Endothelial cell of umbilical vein (primary cell): ENCODE data around the gene AMHR2. TPM values are rescaled to one million over a fixed set of nuclear protein-coding genes. Genes with fewer than 3 reads are reported as not detected.
A peak's percentile ranks its signal among the peaks of the same experiment; 100 is the strongest.
"Not testable (repeated sequence)": the region's sequence is repeated elsewhere in the genome, so short reads cannot be mapped to it uniquely, and the experiment has no call there.

ENCODE experiments used
- BruUV-seq: library from RNA; stranded (reverse); fragments of 400-500 nt; replicated peaks from 2 replicates; lab custom pipeline; 2021; lab: Mats Ljungman, UMichigan
- CTCF ChIA-PET: fragments of 300-600, 350-600 bp; sonication (Branson Sonifier 250); formaldehyde crosslinking; loops from one replicate; lab custom pipeline; 2021; ENCODE audit warnings: antibody characterized with exemption, inconsistent platforms; lab: Charles Lee
- POLR2A ChIA-PET: fragments of 300-600, 350-600 bp; sonication (Branson Sonifier 250); formaldehyde crosslinking; loops from one replicate; lab custom pipeline; 2021; ENCODE audit warnings: antibody characterized with exemption, inconsistent platforms; lab: Charles Lee
- DNase-seq: peaks from one replicate; pipeline ENCODE4 v3.0.0-alpha.2; 2011; ENCODE audit warnings: low read depth, low spot score
- FAIRE-seq: peaks from 2 replicates; lab custom pipeline; 2011; peaks lifted over from hg19 to GRCh38; lab: Jason Lieb, UNC
- H2AFZ ChIP-seq: 2 replicates; pipeline ENCODE4 v1.6.0; 2012; ENCODE audit warnings: low read depth, low read length, control low read depth, inconsistent platforms
- H3K27ac ChIP-seq: 2 replicates; pipeline ENCODE4 v1.5.1; 2011; ENCODE audit warnings: low read depth, mild to moderate bottlenecking, control low read depth, low read length, moderate library complexity; ENCODE audit not compliant: insufficient read depth
- H3K27me3 ChIP-seq, 2 experiments: 2 replicates each; pipeline versions ENCODE4 v1.6.0 to v1.6.1; 2011; ENCODE audit warnings: low read length in 2 of 2, mixed read lengths in 1 of 2; ENCODE audit not compliant: control insufficient read depth in 2 of 2, insufficient read depth in 2 of 2
- H3K36me3 ChIP-seq, 2 experiments: 2 replicates in 1 of 2; 3 replicates in 1 of 2; pipeline ENCODE4 v1.5.1; 2011; ENCODE audit warnings: low read length in 2 of 2, mild to moderate bottlenecking in 1 of 2, moderate library complexity in 1 of 2; ENCODE audit not compliant: control insufficient read depth in 2 of 2, insufficient read depth in 2 of 2; ENCODE audit errors: extremely low read depth in 1 of 2
- H3K4me1 ChIP-seq: 3 replicates; pipeline ENCODE4 v1.5.1; 2011; ENCODE audit warnings: mild to moderate bottlenecking, low read length; ENCODE audit not compliant: control insufficient read depth, insufficient read depth; ENCODE audit errors: extremely low read depth
- H3K4me2 ChIP-seq: 2 replicates; pipeline ENCODE4 v1.6.1; 2011; ENCODE audit warnings: low read length, control low read depth, mixed read lengths; ENCODE audit not compliant: insufficient read depth
- H3K4me3 ChIP-seq, 3 experiments: fragments of 200-600 bp in 1 of 3; sonication (generic), shearing (Covaris generic) in 1 of 3; replicated peaks in 1 of 3; 2 replicates each; pipeline ENCODE4 v1.5.1; 2011 to 2016; ENCODE audit warnings: control low read depth in 3 of 3, low read length in 3 of 3, mild to moderate bottlenecking in 2 of 3, inconsistent platforms in 1 of 3, low read depth in 1 of 3, moderate library complexity in 1 of 3; ENCODE audit not compliant: insufficient read depth in 1 of 3
- H3K79me2 ChIP-seq: 2 replicates; pipeline ENCODE4 v1.6.0; 2012; ENCODE audit warnings: low read length, inconsistent platforms; ENCODE audit not compliant: control insufficient read depth, insufficient read depth
- H3K9ac ChIP-seq: replicated peaks from 2 replicates; pipeline ENCODE3; 2011; ENCODE audit warnings: low read length, control low read depth; ENCODE audit not compliant: insufficient read depth; ENCODE audit errors: extremely low read depth
- H3K9me1 ChIP-seq: replicated peaks from 3 replicates; pipeline ENCODE4 v1.6.0; 2011; ENCODE audit warnings: mild to moderate bottlenecking, low read length; ENCODE audit not compliant: control insufficient read depth, insufficient read depth; ENCODE audit errors: extremely low read depth
- H3K9me3 ChIP-seq: replicated peaks from 2 replicates; pipeline ENCODE4 v1.5.1; 2012; ENCODE audit warnings: low read length, inconsistent platforms; ENCODE audit not compliant: control insufficient read depth, insufficient read depth
- H4K20me1 ChIP-seq: replicated peaks from 2 replicates; pipeline ENCODE3; 2011; ENCODE audit warnings: mild to moderate bottlenecking, low read length; ENCODE audit not compliant: control insufficient read depth, insufficient read depth; ENCODE audit errors: extremely low read depth
- CTCF ChIP-seq, 2 donors: IDR thresholded peaks; 1 replicate in 1 of 2; 2 replicates in 1 of 2; pipeline ENCODE4 v1.5.1; 2011; ENCODE audit warnings: low read length in 2 of 2, mild to moderate bottlenecking in 2 of 2, moderate library complexity in 2 of 2, control low read depth in 1 of 2, inconsistent platforms in 1 of 2, low read depth in 1 of 2; ENCODE audit not compliant: insufficient read depth in 1 of 2; ENCODE audit errors: extremely low read depth in 1 of 2
- EZH2 ChIP-seq: IDR thresholded peaks from 2 replicates; pipeline ENCODE4 v1.6.1; 2012; ENCODE audit warnings: borderline replicate concordance, low read depth, mild to moderate bottlenecking, moderate library complexity, low read length, inconsistent platforms; ENCODE audit not compliant: severe bottlenecking
- FOS ChIP-seq: IDR thresholded peaks from 2 replicates; pipeline ENCODE4 v1.6.1; 2011; ENCODE audit warnings: mild to moderate bottlenecking, low read length, moderate library complexity, borderline replicate concordance; ENCODE audit not compliant: insufficient read depth
- GATA2 ChIP-seq: IDR thresholded peaks from 2 replicates; pipeline ENCODE4 v1.7.0; 2011; ENCODE audit warnings: low read depth, mild to moderate bottlenecking, moderate library complexity, mixed read lengths, low read length; ENCODE audit not compliant: insufficient read length, insufficient read depth
- JUN ChIP-seq: IDR thresholded peaks from 2 replicates; pipeline ENCODE4 v1.6.1; 2011; ENCODE audit warnings: borderline replicate concordance, low read depth; ENCODE audit not compliant: insufficient read length, insufficient read depth
- MYC ChIP-seq: IDR thresholded peaks from one replicate; pipeline ENCODE4 v1.6.1; 2011; ENCODE audit warnings: mild to moderate bottlenecking, low read depth, low read length
- POLR2A ChIP-seq: IDR thresholded peaks from 2 replicates; pipeline ENCODE4 v1.6.1; 2012; ENCODE audit warnings: low read depth, mild to moderate bottlenecking, control low read depth, low read length
- POLR2AphosphoS5 ChIP-seq: IDR thresholded peaks from 2 replicates; pipeline ENCODE4 v1.6.1; 2012; ENCODE audit warnings: low read depth, mild to moderate bottlenecking, control low read depth, low read length, moderate library complexity; ENCODE audit not compliant: insufficient read depth
- dilution Hi-C: fragments of 300-500 bp; cut with MboI; formaldehyde crosslinking; loops from one replicate; pipeline ENCODE4 v1.15.0; 2019; ENCODE audit warnings: low sequenced_read_pairs; ENCODE audit not compliant: extremely low pct_ligation_motif_present
- intact Hi-C: fragments of 100-400 bp; cut with micrococcal nuclease; formaldehyde crosslinking; loops from one replicate; pipeline ENCODE4 v1.10.0; 2022
- polyA plus RNA-seq, 4 experiments: library from polyadenylated mRNA; depleted of rRNA in 3 of 4; stranded (reverse) in 3 of 4; unstranded in 1 of 4; fragments of >200 nt; gene quantifications; 2 replicates each; pipeline versions ENCODE4 v1.2.1 to v1.2.3, GENCODE V29; 2011 to 2012; ENCODE audit warnings: missing spikeins in 1 of 4
- total RNA-seq: library from RNA; stranded (reverse); gene quantifications from 2 replicates; pipeline ENCODE4 v1.2.3, GENCODE V29; 2021
- TF ChIP-seq, protein P1 (sequence below): IDR thresholded peaks from 2 replicates; pipeline ENCODE4 v1.6.1; 2011; ENCODE audit not compliant: insufficient read depth, insufficient read length

AMHR2 gene
- total and polyA plus RNA-seq, 2 donors (not counting 3 experiments of a cell fraction or from before 2014, with no cell fraction given): not detected

GRCh38 chr12:53439582-53439981 is 15.9 kb downstream of the AMHR2 start:
- H3K9ac ChIP-seq, H3K9me1 ChIP-seq, BruUV-seq, H3K4me3 ChIP-seq, FAIRE-seq, H3K4me2 ChIP-seq, H3K27me3 ChIP-seq, H3K36me3 ChIP-seq, POLR2A ChIA-PET, H3K27ac ChIP-seq, DNase-seq, H4K20me1 ChIP-seq, intact Hi-C loops, H3K9me3 ChIP-seq, H2AFZ ChIP-seq, dilution Hi-C loops: not testable (repeated sequence)
- Histone ChIP-seq H3K79me2 (peaks cover 16% of the 10 kb centered on the region), H3K4me1 (peaks cover 12% of the 10 kb centered on the region)
- CTCF ChIA-PET: interaction anchor here (0.6 to 1.9 kb wide), 5 partner anchors 8 to 119 kb away, joined by 3 to 5 read pairs (median 5); partner anchors contain the start of gene AAAS

DNA sequence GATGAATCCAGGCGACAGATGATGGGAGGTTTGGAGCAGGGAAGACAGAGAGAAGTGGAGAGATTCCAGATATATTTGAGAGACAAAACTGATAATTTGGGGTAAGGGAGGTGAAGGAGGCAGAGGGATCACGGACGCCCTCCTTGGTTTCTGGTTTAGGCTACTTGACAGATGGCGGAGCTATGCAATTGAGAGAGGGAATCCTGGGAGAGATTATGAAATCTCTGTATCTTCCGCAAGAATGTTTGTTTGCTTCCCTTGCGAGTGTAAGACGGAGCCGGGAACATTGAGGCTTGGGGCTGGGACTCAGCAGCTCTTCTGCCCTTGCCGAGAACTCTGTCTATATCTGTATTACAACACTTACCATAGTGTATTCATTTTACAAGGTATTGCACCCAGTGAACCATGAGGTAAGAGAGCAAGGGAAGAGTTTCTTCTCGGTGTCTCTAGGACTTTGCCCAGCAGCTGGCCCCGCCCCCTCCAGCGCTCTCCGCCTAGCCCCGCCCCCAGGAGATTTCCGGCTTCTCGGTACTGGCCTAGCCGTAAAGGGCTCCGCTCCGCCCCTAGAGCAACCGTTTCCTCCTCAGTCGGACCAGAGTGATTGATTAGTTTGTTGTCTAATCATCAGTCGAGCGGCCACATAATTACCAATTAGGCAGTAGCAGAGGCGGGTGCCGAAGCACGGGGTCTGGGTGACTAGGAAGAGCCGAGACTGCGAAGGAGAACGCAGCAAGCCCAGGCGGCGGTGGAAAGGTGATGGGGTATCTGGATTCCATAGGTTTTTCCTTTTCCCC is 17.6 kb downstream of the AMHR2 start, which contains the start of gene PRR13:
Gene PRR13 (plus strand): TSS at position 695 of the 794 bp plus-strand sequence. CDS start 981 bp downstream, outside the sequence.
- H3K9ac ChIP-seq: peak within 1 kb of the TSS; percentile 88
- H4K20me1 ChIP-seq: no peaks in the 10 kb centered on the region
- BruUV-seq: TSS peak; percentile 52
- no peaks in the 10 kb centered on the region for H3K27me3 ChIP-seq
- H3K4me3 ChIP-seq: peak within 1 kb of the TSS; percentile 65 to 99 (median 96)
- no peaks in the 10 kb centered on the region for H3K9me3 ChIP-seq
- H3K27ac ChIP-seq: peak within 1 kb of the TSS; percentile 65
- dilution Hi-C loops: no loop called here
- peak; percentile 99 for DNase-seq
- H3K4me1 ChIP-seq: peaks cover 12% of the 10 kb centered on the region
- H3K4me2 ChIP-seq: peak within 1 kb of the TSS; percentile 96
- ChIA-PET CTCF (interaction anchor here (0.6 to 1.9 kb wide), 8 partner anchors 9 to 464 kb away, joined by 3 to 10 read pairs (median 4); partner anchors contain the start of genes AAAS and SP1), POLR2A (interaction anchor here (0.5 to 1.2 kb wide), 5 partner anchors 9 to 62 kb away, joined by 3 to 14 read pairs (median 4); partner anchors contain the start of gene TARBP2)
- TF ChIP-seq GATA2 (no peak), EZH2 (no peak), FOS (no peak), CTCF (IDR thresholded peaks at IDR 0.05; ENCODE audit: extremely low read depth in 1 of 2, insufficient read depth in 1 of 2, low read depth in 1 of 2, low read length in 2 of 2) (no peak), MYC (no peak), JUN (no peak), POLR2AphosphoS5 (peak; percentile 79), POLR2A (peak; percentile 94)
- TF ChIP-seq, protein P1, sequence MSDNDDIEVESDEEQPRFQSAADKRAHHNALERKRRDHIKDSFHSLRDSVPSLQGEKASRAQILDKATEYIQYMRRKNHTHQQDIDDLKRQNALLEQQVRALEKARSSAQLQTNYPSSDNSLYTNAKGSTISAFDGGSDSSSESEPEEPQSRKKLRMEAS: no peak
- intact Hi-C loops: loop anchor here (1.0 kb wide), 2 partner anchors 10 to 61 kb away; partner anchors contain the start of gene SP1
- peaks cover 0 to 4% of the 10 kb centered on the region in 2 experiments for H3K36me3 ChIP-seq
- FAIRE-seq: peak; percentile 98
- peak within 1 kb of the TSS; percentile 97 for H2AFZ ChIP-seq
- peaks cover 16% of the 10 kb centered on the region for H3K79me2 ChIP-seq
- H3K9me1 ChIP-seq: no peaks in the 10 kb centered on the region
